GM23338 (cell line): ENCODE measurements around the gene DOCK6.

Experiments
- CREB1 ChIP-seq: fragments of 250-450 bp; sonication (Bioruptor Pico); IDR thresholded peaks from 2 replicates; pipeline ENCODE4 v1.5.0; 2020; ENCODE audit warnings: low read depth, mild to moderate bottlenecking, moderate library complexity
- CTCF ChIP-seq, 2 experiments: fragments of 200-600 bp in 1 of 2; sonication (generic) in 1 of 2; conservative IDR thresholded peaks; 2 replicates each; pipeline versions ENCODE4 v1.5.1 to v1.6.1; 2016 to 2017; ENCODE audit warnings: antibody characterized with exemption in 2 of 2, low read depth in 2 of 2, mild to moderate bottlenecking in 2 of 2, moderate library complexity in 1 of 2
- ETS1 ChIP-seq: IDR thresholded peaks from 2 replicates; pipeline ENCODE4 v1.6.1; 2016; ENCODE audit warnings: antibody characterized with exemption
- EZH2 ChIP-seq: fragments of 200-600 bp; sonication (generic); IDR thresholded peaks from one replicate; pipeline ENCODE4 v1.8.0; 2017; ENCODE audit warnings: antibody characterized with exemption, mild to moderate bottlenecking, low read depth; ENCODE audit not compliant: unreplicated experiment
- EZH2phosphoT487 ChIP-seq: fragments of 200-600 bp; sonication (generic); IDR thresholded peaks from one replicate; pipeline ENCODE4 v1.8.1; 2018; ENCODE audit warnings: antibody characterized with exemption; ENCODE audit not compliant: unreplicated experiment
- JUNB ChIP-seq: IDR thresholded peaks from one replicate; pipeline ENCODE4 v1.6.1; 2016; ENCODE audit warnings: antibody characterized with exemption; ENCODE audit not compliant: unreplicated experiment
- POLR2AphosphoS5 ChIP-seq: IDR thresholded peaks from 2 replicates; pipeline ENCODE4 v1.6.1; 2016; ENCODE audit warnings: antibody characterized with exemption, low read depth
- REST ChIP-seq: IDR thresholded peaks from one replicate; pipeline ENCODE4 v1.6.1; 2018; ENCODE audit warnings: antibody characterized with exemption; ENCODE audit not compliant: unreplicated experiment
- ZNF114 ChIP-seq: fragments of 250-450 bp; sonication (Bioruptor Pico); IDR thresholded peaks from 2 replicates; pipeline ENCODE4 v1.5.0; 2020; ENCODE audit warnings: mild to moderate bottlenecking, moderate library complexity

GRCh38 chr19:11225172-11225571 is 37.2 kb downstream of the DOCK6 start:
- TF ChIP-seq CTCF (conservative IDR thresholded peaks at IDR 0.05; ENCODE audit: low read depth in 2 of 2) (no peak), ETS1 (no peak), POLR2AphosphoS5 (no peak), EZH2 (no peak), ZNF114 (CRISPR knock-in tag) (no peak), REST (no peak), JUNB (no peak), CREB1 (CRISPR knock-in tag) (no peak), EZH2phosphoT487 (no peak)
